Epidermal melanocyte (primary cell): ENCODE data around the gene MAPK8IP1.
"Not testable (repeated sequence)": the region's sequence is repeated elsewhere in the genome, so short reads cannot be mapped to it uniquely, and the experiment has no call there.

Source experiments
- DNase-seq: peaks from one replicate; pipeline ENCODE4 v3.0.0; 2011; ENCODE audit warnings: low spot score; ENCODE audit not compliant: insufficient read length

Gene MAPK8IP1

DNA sequence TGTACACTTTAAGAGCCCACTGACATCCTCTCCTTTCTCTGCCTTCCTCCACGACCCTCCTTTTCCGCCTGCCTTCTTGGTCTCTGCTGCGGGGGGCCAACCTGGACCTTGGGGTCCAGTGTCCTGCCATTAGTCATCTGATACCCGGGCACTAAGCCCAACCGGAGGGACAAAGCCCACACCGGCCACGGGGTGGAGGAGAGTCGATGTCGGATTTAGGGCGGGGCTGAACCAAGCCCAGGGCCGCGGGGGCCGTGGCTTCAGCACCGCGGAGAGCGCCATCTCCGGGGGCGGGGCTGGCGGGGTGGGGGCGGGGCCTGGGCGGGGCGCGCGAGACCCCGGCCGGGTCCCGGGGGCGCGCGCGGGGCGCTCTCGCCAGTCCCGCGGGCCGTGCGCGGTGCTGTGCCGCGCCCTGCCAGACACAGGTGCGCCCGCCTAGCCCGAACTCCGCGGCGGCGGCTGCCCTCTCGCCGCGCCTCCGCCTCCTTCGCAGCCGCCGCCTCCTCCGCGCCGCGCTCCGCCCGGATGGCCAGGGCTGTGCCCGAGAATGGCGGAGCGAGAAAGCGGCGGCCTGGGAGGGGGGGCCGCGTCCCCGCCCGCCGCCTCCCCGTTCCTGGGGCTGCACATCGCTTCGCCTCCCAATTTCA, at the start of gene MAPK8IP1:
Gene MAPK8IP1 (plus strand): TSS at position 378 of the 647 bp plus-strand sequence. CDS start 170 bp downstream, at position 548.
- peak; percentile 37 for DNase-seq

DNA sequence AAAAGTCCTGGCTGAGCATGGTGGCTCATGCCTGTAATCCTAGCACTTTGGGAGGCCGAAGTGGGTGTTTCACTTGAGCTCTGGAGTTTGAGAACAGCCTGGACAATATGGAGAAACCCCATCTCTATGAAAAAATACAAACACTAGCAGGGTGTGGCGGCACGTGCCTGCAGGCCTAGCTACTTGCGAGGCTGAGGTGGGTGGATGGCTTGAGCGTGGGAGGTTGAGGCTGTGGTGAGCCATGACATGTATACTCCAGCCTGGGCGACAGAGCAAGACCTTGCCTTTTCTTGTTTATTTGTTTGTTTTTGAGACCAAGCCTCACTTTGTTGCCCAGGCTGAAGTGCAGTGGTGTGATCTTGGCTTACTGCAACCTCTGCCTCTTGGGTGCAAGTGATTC, 46.2 kb upstream of the MAPK8IP1 start:
- no peak for DNase-seq

DNA sequence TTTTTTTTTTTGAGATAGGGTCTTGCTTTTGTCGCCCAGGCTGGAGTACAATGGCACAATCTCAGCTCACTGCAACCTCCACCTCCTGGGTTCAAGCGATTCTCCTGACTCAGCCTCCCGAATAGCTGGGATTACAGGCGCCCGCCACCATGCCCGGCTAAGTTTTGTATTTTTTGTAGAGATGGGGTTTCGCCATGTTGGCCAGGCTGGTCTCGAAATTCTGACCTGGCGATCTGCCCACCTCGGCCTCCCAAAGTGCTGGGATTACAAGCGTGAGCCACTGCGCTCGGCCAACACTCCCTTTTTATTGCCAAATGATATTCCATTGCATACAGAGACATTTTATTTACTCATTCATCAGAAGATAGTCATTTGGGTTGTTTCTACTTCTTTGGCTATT, 45.2 kb upstream of the MAPK8IP1 start:
- DNase-seq = not testable (repeated sequence)

DNA sequence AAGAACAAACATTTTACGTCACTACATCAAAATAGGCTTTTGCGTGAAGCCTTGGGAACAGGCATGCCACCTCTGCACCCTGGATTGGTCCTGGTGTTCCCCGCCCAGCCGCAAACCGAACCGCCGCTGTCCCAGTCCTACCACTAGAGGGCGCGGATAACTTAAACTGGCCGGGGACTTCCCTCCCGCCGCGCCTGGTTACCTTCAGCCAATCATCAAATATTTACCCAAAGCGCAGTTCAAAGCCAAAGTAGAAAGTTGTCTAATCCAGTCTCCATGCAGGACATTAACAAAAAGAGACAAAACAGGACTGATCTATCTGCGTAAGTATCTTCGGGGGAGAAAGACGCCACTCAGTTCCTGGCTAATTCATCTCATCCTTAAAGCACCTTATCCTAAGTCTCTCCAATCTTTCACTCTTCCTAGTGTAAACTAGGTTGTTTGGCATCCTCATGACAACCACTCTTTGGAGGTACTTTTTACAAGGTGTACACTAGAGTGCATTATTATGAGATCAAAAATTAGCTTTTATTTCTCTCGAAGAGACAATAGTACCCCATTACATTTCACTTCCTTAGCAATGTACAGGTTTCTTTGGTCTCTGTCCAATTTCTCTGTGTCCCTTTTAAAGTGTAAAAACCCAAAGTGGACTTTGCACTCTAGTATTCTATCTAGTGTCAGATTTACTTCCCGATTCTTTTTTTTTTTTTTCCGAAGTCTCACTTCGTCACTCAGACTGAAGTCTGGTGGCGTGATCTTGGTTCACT, 42.1 kb upstream of the MAPK8IP1 start:
- DNase-seq = peak; percentile 70

DNA sequence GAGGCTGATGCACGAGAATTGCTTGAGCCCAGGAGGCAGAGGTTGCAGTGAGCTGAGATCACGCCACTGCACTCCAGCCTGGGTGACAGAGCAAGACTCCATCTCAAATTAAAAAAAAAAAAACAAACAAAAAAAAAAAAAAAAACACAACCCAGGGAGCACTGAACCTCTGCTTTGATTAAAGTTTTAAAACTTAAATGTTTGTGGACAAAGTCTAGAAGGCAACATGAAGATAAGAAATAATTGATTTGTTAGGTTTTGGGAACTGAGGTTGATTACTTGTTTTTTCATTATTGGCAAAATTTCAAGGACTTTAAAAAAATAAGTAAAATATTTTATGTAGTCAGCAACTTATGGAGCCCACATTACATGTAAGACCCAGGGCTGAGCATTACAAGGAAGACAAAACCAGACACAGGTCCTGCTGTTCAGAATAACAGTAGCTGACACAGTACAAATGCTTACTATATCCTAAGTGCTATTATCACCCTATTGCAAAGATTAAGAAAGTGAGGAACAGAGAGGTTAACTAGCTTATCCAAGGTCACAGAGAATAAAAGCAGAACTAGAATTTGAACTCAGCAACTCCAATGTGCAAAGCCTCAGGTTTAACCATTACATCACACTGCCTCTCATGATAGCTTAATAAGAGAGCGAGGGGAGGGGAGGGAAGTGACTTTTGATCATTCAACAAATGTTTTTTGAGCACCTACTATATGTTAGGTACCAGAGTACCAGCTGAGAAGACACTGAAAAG, 40.5 kb upstream of the MAPK8IP1 start:
- no peak for DNase-seq

DNA sequence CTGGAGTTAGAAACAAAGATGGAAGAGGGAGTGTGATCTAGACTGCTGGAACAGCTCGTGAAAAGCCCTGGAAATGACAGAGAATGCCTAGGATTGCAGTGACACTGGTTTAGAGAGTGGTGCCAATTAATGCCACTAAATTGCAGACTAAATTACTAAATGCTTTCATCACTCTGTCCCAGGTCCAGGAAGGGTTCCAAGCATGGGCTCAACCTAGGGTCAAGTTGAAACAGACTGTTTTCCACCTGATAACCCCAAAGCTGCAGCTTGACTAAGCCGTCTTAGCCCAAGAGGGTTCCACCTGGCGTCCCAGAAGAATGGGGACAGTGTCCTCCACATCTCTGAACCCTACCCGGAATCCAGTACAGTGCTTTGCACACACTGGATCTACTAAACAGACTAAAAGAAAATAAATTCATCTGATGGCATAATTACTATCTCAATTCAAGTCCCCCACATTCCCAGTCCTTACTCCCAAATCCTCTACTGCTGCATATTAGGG, 39.2 kb upstream of the MAPK8IP1 start:
- DNase-seq = no peak

DNA sequence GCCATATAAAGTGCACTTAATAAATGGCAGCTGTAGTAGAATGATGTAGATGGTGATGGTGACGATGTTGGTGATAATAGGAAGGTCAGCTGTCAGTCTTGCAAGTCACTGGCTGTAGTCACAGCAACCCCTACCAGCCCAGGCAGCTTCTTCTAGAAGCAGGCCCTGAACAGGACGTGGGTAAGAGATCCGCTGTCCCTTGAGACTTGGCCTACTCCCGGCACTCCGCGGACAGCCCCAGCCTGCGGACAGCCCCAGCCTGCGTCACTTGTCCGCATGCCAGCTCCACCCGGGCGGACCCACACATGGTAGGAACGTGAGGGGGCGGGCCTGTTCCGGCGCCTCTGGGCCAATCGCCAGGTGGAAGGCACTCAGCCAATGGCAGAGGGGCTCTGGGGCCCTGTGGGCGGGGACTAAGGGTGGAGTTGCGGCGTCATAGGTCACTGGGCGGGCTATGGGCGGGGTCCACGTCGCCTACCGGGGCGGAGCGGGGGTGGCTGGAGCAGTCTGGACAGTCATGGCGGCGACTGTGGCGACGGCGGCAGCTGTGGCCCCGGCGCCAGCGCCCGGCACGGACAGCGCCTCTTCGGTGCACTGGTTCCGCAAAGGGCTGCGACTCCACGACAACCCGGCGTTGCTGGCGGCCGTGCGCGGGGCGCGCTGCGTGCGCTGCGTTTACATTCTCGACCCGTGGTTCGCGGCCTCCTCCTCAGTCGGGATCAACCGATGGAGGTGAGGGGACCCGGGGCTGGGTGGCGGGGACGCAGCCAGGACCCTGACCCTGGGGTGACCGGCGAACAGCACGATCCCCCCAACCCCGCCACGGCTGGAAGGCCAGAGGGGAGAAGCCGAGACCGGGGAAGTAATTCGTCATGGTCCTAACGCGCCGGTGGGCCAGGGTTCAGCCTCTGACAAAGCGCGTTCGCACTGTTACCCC, 38.2 kb upstream of the MAPK8IP1 start, which contains the start of gene CRY2:
Gene CRY2 (plus strand): TSS at position 502 of the 937 bp plus-strand sequence. CDS start 16 bp downstream, at position 518.
- DNase-seq = peak; percentile 87

DNA sequence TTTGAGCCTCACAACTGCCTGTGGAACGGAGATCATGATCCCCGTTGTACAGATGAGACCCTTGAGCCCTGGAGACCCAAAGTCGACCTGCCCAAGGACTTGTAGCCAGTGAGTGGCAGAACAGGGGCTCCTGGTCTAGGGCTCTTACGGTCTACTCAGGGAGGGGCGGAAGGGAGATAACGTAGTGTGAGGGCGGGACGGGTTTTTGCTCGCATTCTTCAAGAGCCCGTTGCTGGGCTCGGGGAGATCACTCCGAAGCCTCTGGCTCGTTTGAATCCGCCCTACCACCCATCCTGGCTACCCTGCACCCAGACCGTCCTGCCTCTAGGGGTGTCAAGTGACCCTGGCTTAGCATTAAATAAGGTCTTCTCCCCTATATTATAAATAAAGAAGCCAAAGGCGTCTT, 37.5 kb upstream of the MAPK8IP1 start:
- peak; percentile 23 for DNase-seq

DNA sequence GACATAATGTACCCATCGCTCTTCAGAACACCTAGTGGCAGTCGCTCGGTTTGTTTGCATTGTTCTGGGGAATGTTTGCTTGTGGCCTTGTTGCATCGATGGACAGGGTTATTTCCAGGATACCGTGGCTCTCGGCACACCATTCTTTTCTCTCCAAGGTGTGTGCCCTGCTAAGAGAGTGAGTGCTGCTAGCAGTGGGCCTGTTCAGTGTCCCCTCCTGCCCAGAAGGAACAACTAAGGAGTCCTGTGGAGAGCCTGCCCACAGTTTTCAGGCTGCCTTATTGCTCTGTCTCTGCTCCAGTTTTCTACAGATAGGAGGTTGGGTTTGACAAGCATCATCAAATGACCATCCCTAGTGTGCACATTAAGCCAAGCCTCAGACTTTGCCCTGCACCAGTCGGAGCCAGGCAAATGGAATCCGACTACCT, 36.8 kb upstream of the MAPK8IP1 start:
- no peak for DNase-seq

DNA sequence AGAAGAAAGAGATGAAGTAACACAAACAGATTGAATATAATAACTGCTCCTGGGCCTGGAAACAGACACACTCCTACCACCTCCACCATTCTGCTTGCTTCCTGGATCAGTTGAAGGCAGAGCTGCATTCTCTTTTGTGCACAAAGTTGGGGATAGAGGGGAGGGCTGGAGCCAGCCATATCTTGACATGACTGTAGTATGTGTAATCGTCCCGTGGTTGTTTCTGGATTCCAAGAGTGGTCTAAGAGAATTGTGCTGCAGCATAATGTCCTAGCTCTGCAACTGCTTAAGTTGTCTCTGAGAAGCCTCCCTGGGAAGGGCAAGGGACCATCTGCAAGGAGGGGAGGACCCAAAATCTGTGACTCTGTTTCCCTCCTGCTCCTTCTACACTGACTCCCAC, 35.0 kb upstream of the MAPK8IP1 start:
- no peak for DNase-seq

DNA sequence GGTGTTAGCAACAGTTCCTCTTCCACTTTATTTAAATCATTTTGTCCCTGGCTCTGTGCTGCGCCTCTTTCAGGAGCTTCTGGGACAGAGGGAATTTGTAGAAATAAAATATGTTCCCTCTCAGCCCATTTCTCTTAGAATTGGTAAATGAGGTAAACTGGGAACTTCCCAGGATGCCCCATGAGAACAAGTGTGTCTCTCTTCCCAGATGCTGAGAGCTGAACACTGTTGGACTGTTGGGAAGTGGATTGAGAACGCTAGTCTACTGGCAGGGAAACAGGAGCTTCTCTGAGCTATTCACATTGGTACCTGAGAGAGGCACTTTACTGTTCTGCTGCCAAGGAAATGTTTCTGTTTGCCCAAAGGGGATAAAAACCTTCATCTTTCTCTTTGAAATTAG, 34.2 kb upstream of the MAPK8IP1 start:
- no peak for DNase-seq

DNA sequence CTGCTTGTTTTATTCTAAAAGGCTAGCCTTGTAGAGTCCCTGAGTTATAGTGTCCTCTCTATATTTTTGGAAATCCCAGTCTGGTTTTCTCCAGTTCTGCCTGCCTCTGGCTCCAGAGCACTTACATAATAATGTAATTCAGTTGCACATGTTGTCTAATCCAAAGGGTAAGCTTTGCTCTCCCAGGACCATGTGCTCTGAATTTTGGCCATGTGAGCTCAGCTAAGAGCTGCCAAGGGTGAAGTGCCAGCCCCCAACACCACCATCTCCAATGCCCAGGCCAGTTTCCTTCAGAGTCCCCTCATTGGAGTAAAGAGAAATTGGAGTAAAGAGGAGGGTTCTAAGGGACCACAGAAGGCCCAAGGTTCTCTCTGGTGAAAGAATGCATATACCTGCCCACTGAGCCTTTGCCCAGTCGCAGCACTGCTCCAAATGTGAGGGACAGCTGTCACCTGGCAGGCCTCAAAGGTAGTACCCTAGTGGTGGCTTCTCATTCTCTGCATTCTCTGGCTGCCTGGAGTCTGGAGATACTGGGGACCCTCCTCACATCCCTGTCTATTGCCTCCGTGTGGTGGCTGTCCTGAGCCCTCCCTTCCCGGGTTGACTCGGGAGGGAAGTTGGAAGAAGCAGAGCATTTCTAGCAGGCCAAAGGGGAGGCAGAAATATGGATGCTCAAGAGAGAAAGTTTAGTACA, 33.3 kb upstream of the MAPK8IP1 start:
- DNase-seq = peak; percentile 28

DNA sequence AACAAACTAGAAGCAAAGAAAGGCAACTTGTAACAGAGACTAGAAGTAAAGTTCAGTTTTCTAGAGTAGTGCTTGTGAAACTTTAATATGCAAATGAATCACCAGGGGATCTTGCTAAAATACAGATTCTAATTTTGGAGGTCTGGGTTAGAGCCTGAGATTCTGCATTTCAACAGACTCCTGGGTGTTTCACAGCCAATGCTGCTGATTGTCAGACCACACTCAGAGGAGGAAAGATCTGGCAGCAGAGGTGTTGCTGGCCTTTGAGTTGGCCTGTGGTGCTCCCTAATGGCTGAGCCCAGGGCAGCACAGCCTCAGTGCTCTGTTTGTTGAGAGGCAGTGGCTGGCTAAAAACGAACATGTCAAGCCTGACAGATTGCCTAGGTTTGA, 32.7 kb upstream of the MAPK8IP1 start:
- DNase-seq = no peak

DNA sequence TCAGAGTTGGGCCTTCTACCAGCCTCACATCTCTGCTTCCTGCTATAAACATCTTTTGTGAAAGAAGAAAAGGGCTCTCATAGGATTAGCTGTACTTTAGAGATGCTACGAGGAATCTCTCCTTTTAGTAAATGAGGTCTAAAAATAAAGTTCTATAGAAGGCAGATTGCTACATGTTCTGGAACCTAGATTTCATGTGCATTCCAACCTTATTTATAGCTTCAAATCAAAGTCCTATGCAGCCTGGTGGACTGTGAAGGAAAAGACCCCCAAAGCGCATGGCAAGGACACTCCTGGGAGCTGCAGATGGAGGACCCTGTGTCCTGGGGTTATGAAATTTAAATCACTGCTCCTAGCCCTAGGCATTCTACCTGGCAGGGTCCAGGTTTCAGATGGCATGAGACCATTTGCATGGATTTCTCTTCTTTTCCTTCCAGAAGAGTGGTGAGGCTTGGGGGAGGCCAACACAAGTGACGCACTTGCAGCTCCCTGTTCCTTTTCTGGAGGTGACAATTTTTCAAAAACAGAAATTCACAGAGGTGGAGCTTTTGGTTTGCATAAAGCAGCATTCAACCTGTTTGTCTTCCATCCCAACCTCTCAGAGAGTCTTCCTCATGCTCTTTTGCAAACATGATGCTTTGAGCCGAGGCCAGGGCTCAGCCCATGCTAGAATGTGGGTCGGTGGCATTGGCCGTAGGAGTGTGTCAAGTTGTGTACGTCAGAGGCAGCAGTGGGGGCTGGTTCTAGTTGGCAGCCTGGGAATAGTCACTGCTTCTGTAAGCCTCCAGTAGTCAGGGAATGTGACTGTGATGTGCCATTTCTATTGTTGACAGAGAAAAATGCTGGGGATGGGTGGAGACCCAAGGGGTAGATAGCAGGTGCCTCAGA, 31.9 kb upstream of the MAPK8IP1 start:
- no peak for DNase-seq

DNA sequence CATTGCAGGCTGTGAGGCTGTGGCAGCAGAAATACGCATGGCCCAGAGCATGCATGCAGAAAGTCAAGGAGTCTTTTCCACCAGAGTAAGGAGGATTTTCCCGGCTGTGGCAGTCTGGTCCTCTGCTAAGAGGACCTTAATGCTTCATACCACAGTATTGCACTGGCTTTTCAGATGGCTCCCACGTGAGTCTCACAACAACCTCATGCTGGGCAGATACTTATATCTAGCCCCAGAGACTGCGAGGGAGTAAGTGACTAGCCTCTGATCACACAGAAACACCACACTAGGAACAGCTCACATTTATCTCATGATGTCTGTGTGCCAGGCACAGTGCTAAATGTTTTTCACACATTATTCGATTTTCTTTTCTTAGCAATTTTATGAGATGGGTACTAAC, 30.1 kb upstream of the MAPK8IP1 start:
- no peak for DNase-seq

DNA sequence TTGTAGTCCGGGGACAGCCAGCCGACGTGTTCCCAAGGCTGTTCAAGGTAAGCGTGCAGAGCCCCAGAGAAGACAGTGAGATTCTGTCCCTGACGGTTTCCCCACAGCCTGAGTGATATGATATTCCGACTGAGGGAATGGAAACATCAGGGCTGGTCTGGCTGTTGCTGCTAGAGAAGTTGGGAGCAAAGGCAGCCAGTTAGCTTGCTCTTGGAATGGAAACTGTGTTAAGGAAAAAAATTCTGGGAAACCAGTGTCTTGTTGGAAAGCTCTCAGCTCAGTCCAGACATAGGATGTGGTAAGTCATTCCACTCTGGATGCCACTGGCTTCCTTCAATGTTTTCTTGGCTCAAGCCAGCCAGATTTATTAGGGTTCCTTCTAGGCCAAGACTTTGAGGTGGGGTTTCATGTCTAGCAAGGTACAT, 29.4 kb upstream of the MAPK8IP1 start:
- no peak for DNase-seq

DNA sequence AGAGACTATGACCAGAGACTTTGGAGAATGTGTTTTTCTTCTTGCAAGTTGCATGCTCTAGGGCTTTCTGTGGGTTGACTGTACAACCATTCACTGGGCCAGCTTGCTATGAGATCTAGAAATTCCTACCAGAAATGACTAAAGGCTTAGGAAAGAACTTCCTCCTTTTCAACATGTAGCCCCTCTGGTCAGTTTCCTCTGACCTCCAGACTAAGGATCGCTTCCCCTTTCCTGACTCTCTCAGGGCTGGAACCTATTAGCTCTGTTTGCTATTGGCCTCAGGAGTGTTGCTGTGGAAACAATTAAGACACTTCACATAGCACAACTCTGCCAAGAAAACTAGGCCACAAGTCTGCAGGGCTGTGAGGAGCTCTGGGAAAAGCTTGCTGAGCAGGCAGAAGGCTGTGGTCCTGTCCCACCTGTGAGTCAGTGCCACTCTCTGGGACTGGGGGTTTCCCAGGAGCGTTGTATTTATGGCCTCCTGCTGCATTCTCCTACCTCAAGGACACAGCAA, 27.4 kb upstream of the MAPK8IP1 start:
- peak; percentile 41 for DNase-seq

DNA sequence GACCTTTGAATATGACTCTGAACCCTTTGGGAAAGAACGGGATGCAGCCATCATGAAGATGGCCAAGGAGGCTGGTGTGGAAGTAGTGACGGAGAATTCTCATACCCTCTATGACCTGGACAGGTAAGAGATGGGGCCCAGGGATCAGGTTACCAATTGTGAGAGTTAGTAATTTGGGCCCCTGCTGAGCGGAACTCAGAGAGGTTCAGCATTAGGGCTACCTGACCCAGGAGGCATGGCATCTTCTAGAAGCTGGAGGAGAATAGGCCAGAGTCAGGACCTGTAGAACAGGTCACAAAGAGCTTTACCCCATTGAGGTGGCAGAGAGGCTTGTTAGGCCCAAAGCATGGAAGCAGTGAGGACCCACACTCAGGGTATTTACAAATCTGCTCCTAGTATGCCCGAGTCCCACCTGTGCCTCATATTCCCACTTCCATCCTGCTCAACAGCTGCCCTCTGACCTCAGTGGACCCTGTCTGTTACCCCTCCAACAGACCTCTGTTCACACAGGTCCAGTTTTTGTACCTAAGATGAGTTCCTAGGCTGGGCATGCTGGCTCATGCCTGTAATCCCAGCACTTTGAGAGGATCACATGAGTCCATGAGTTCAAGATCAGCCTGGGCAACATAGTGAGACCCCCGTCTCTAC, 26.6 kb upstream of the MAPK8IP1 start:
- DNase-seq = no peak
